HG02852 (cell line): Measurements from ENCODE around the gene RASSF7.

ENCODE experiments used
- ATAC-seq: cut with Tn5 transposase; IDR thresholded peaks from one replicate; pipeline ENCODE4 v1.9.1; 2021; ENCODE audit warnings: mild to moderate bottlenecking, moderate library complexity; ENCODE audit not compliant: unreplicated experiment

The RASSF7 gene

GRCh38 chr11:607971-608659 is 47.3 kb downstream of the RASSF7 start:
- ATAC-seq = no peak

- no peak for ATAC-seq
Observed at GRCh38 chr11:608791-609251, 48.1 kb downstream of the RASSF7 start.

- ATAC-seq = no peak
Observed at GRCh38 chr11:609341-609811, 48.6 kb downstream of the RASSF7 start.

GRCh38 chr11:610146-610801 is 49.5 kb downstream of the RASSF7 start:
- no peak for ATAC-seq

- no peak for ATAC-seq
Observed at GRCh38 chr11:611001-611996, 50.5 kb downstream of the RASSF7 start.

- ATAC-seq = no peak
Observed at GRCh38 chr11:612201-612960, 51.6 kb downstream of the RASSF7 start.

- ATAC-seq = no peak
Observed at GRCh38 chr11:612961-613300, 52.2 kb downstream of the RASSF7 start.

- ATAC-seq = no peak
Observed at GRCh38 chr11:613369-613968, 52.7 kb downstream of the RASSF7 start.
